Measurements from ENCODE around the gene SMIM22.

DNA sequence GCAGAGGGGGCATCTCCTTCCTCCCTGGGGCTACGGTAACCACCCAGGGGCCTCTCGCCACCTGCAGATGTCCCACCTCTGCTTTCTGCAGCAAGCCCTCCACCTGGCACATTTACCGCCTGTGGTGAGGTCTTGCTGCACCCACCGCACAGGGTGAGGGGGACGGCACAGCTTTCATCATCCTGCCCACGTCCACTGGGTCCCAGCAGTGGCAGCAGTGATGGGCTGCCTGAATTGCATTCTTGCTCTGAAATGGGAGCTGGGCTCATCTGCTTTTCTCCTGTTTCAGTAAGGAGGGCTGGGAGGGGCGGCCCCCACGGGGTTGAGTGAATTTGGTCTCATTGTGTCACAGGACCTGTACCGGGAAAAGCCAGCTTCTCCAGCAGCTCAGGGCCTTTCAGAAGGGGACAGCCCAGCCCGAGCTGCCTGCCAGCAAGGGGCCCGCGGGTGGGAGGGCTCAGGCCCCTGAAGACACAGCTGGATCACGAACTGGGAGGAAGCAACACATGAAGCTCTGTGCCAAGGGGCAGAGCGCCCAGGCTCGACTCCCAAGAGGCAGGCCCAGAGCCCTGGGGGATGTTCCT is 48.1 kb upstream of the SMIM22 start:
- TF ChIP-seq LEF1 (IDR thresholded peaks at IDR 0.05; ENCODE audit: borderline replicate concordance): no peak
- TF ChIP-seq, protein P1, sequence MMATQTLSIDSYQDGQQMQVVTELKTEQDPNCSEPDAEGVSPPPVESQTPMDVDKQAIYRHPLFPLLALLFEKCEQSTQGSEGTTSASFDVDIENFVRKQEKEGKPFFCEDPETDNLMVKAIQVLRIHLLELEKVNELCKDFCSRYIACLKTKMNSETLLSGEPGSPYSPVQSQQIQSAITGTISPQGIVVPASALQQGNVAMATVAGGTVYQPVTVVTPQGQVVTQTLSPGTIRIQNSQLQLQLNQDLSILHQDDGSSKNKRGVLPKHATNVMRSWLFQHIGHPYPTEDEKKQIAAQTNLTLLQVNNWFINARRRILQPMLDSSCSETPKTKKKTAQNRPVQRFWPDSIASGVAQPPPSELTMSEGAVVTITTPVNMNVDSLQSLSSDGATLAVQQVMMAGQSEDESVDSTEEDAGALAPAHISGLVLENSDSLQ (IDR thresholded peaks at IDR 0.05): no peak
- TF ChIP-seq FOXA1 (IDR thresholded peaks at IDR 0.05): no peak
- no peak for TF ChIP-seq BHLHE40 (IDR thresholded peaks at IDR 0.05; ENCODE audit: borderline replicate concordance)
- no peak for TF ChIP-seq FOXM1 (IDR thresholded peaks at IDR 0.05; ENCODE audit: borderline replicate concordance)
- no peak for TF ChIP-seq SP1 (IDR thresholded peaks at IDR 0.05)
- TF ChIP-seq SUZ12 (IDR thresholded peaks at IDR 0.05): no peak
- no peak for TF ChIP-seq L3MBTL2 (conservative IDR thresholded peaks at IDR 0.05)
